ENCODE measurements around the gene TUBB. TPM values are rescaled to one million over a fixed set of nuclear protein-coding genes. Genes with fewer than 3 reads are reported as not detected.

TUBB gene
- total and polyA plus RNA-seq, 2 of the 8 experiments (the other 6 are each of a cell fraction or from before 2014, with no cell fraction given) = 1,880 to 3,022 TPM

GRCh38 chr6:30744054-30744805, 24.1 kb downstream of the TUBB start, which contains the start of gene IER3:
Gene IER3, minus strand, starts transcription at chr6:30744547. Its CDS starts 29 bp downstream, at chr6:30744518.
- Histone ChIP-seq H3K14ac (ENCODE audit: insufficient read length) (no peak within 1 kb of the TSS), H3K27ac (ENCODE audit: low read depth, low read length) (no peak within 1 kb of the TSS), H2BK12ac (ENCODE audit: low read depth, low read length) (peak within 1 kb of the TSS; percentile 82; the same call in 1 of the 2 replicates), H4K91ac (replicated peaks; ENCODE audit: insufficient read length, low read length) (peak within 1 kb of the TSS; percentile 47), H2AK5ac (ENCODE audit: low read depth, low read length) (peak within 1 kb of the TSS; percentile 25; the same call in 1 of the 2 replicates), H2BK15ac (ENCODE audit: low read length) (peak within 1 kb of the TSS; percentile 48; the same call in 1 of the 2 replicates), H3K79me1 (ENCODE audit: low read depth, low read length) (peaks cover 9% of the 10 kb centered on the region), H3K9me3 (ENCODE audit: insufficient read depth in 2 of 2, low read depth in 1 of 2, low read length in 1 of 2) (no peaks in the 10 kb centered on the region), H3K23ac (ENCODE audit: insufficient read length) (no peak within 1 kb of the TSS), H4K8ac (ENCODE audit: extremely low read depth, insufficient read depth, low read length) (peak within 1 kb of the TSS; percentile 22), H3K79me2 (ENCODE audit: control insufficient read depth in 1 of 2, insufficient read depth in 2 of 2, low read length in 2 of 2) (peaks cover 0 to 11% of the 10 kb centered on the region in 2 experiments; a peak in 3 of 4 replicates), H2BK120ac (replicated peaks; ENCODE audit: low read depth, low read length) (no peak within 1 kb of the TSS), H3K56ac (replicated peaks; ENCODE audit: insufficient read length, low read depth, low read length) (peak within 1 kb of the TSS; percentile 62), H3K9ac (replicated peaks in 1 of 4; ENCODE audit: extremely low read depth in 1 of 4, low read depth in 3 of 4, low read length in 3 of 4) (peak within 1 kb of the TSS in 3 of 4 experiments; percentile 35 to 41 (median 38); a peak in 5 of 7 replicates), H3K18ac (ENCODE audit: extremely low read depth, low read length) (peak within 1 kb of the TSS; percentile 92), H2BK5ac (ENCODE audit: low read depth, low read length) (peak within 1 kb of the TSS; percentile 69; the same call in 1 of the 2 replicates), H2AFZ (ENCODE audit: low read length) (no peak within 1 kb of the TSS), H4K5ac (ENCODE audit: insufficient read length, low read depth, low read length) (peak within 1 kb of the TSS; percentile 84), H3K4me2 (ENCODE audit: insufficient read depth in 1 of 2, low read depth in 2 of 2, low read length in 2 of 2) (peak within 1 kb of the TSS; percentile 91 to 94), H3K23me2 (ENCODE audit: low read depth, low read length) (peaks cover 18% of the 10 kb centered on the region; the same call in 1 of the 2 replicates), H3K4me3 (ENCODE audit: extremely low read depth in 1 of 4, insufficient read depth in 2 of 4, low read depth in 3 of 4, low read length in 4 of 4) (peak within 1 kb of the TSS; percentile 76 to 95 (median 88)), H4K20me1 (replicated peaks in 1 of 2; ENCODE audit: control insufficient read depth in 1 of 2, insufficient read depth in 2 of 2, low read length in 2 of 2) (peaks cover 1 to 3% of the 10 kb centered on the region in 2 experiments), H3K4me1 (replicated peaks in 1 of 4; ENCODE audit: control insufficient read depth in 3 of 4, insufficient read depth in 4 of 4, low read length in 3 of 4) (peaks cover 3 to 18% (median 7%) of the 10 kb centered on the region in 4 experiments; a peak in 6 of 7 replicates), H3K27me3 (replicated peaks in 1 of 4; ENCODE audit: control insufficient read depth in 3 of 4, extremely low read depth in 1 of 4, insufficient read depth in 3 of 4, low read length in 3 of 4) (no peaks in the 10 kb centered on the region; a peak in 1 of 7 replicates), H2BK20ac (ENCODE audit: low read length) (peak within 1 kb of the TSS; percentile 51), H3K4ac (replicated peaks; ENCODE audit: insufficient read length, low read depth, low read length) (no peak within 1 kb of the TSS), H3K36me3 (ENCODE audit: control insufficient read depth in 2 of 4, insufficient read depth in 4 of 4, low read length in 3 of 4) (peaks cover 9 to 13% (median 12%) of the 10 kb centered on the region in 4 experiments)
- no peak for FAIRE-seq
- peak in 1 of 2 experiments; percentile 91 for DNase-seq (ENCODE audit: low read depth in 1 of 2, low spot score in 2 of 2)
- ChIA-PET CTCF (ENCODE audit: partially characterized antibody) (interaction anchor here (0.6 to 2.8 kb wide), 4 partner anchors 13 to 83 kb away, joined by 3 to 16 read pairs (median 4); no protein-coding TSS in a partner anchor), POLR2A (ENCODE audit: partially characterized antibody) (interaction anchor here (0.7 to 17.3 kb wide), 31 partner anchors 8 to 417 kb away, joined by 3 to 337 read pairs (median 3); partner anchors contain the start of genes DDR1, MDC1, MRPS18B and NRM)
- WGBS, 2 experiments (ENCODE audit: extremely low coverage in 1 of 2, insufficient coverage in 1 of 2, insufficient read length in 1 of 2, insufficient replicate concordance in 2 of 2, low coverage in 1 of 2, low lambda C conversion rate in 2 of 2, missing lambda C conversion rate in 1 of 2) = 2% methylated on average over 49 of the region's 54 CpGs; no CpG with 5 or more reads in 1 of the 2 experiments
- TF ChIP-seq CREB1 (IDR thresholded peaks at IDR 0.05) (no peak; the same call in 1 of the 2 replicates), NANOG (IDR thresholded peaks at IDR 0.05; ENCODE audit: insufficient read depth, low read depth, low read length, poor library complexity, severe bottlenecking) (no peak), KDM4A (IDR thresholded peaks at IDR 0.05; ENCODE audit: low read depth, low read length, severe bottlenecking) (peak; percentile 34), EP300 (IDR thresholded peaks at IDR 0.05; ENCODE audit: borderline replicate concordance in 1 of 2, low read depth in 2 of 2, low read length in 2 of 2) (no peak; a peak in 1 of 3 replicates), JUN (IDR thresholded peaks at IDR 0.05; ENCODE audit: low read depth, low read length) (no peak), GABPA (IDR thresholded peaks at IDR 0.05; ENCODE audit: borderline replicate concordance, insufficient read depth, low read length) (no peak), PHF8 (conservative IDR thresholded peaks at IDR 0.05; ENCODE audit: low read depth, low read length) (no peak), CEBPB (IDR thresholded peaks at IDR 0.05; ENCODE audit: low read depth, low read length) (no peak), GTF2F1 (IDR thresholded peaks at IDR 0.05; ENCODE audit: borderline replicate concordance, low read depth, low read length) (no peak), RXRA (IDR thresholded peaks at IDR 0.05; ENCODE audit: insufficient read depth, low read depth, low read length) (no peak)
